DOHH2 (cell line): ENCODE data around the gene TPSAB1.

ENCODE experiments used
- H3F3A ChIP-seq: fragments of 200-600 bp; sonication (generic), shearing (Covaris generic); 2 replicates; pipeline ENCODE4 v1.6.0; 2016; ENCODE audit warnings: antibody characterized with exemption, mild to moderate bottlenecking; ENCODE audit not compliant: control insufficient read depth, insufficient read depth
- H3K27ac ChIP-seq: fragments of 200-600 bp; sonication (generic); 2 replicates; pipeline ENCODE4 v1.5.1; 2014; ENCODE audit warnings: low read depth, mild to moderate bottlenecking, low read length, moderate library complexity
- H3K27me3 ChIP-seq: fragments of 200-600 bp; sonication (generic); 2 replicates; pipeline ENCODE4 v1.6.1; 2014; ENCODE audit warnings: mild to moderate bottlenecking, low read length, mixed read lengths; ENCODE audit not compliant: control insufficient read depth
- H3K36me3 ChIP-seq: fragments of 200-600 bp; sonication (generic); 2 replicates; pipeline ENCODE4 v1.6.1; 2014; ENCODE audit warnings: mild to moderate bottlenecking, low read length, moderate library complexity, mixed read lengths; ENCODE audit not compliant: control insufficient read depth
- H3K4me1 ChIP-seq: fragments of 200-600 bp; sonication (generic); 2 replicates; pipeline ENCODE4 v1.6.1; 2014; ENCODE audit warnings: mild to moderate bottlenecking, low read length, mixed read lengths; ENCODE audit not compliant: control insufficient read depth
- H3K4me2 ChIP-seq: fragments of 200-600 bp; sonication (generic); 2 replicates; pipeline ENCODE4 v1.6.0; 2014; ENCODE audit warnings: mild to moderate bottlenecking, low read length, moderate library complexity
- H3K4me3 ChIP-seq: fragments of 200-600 bp; sonication (generic); 2 replicates; pipeline ENCODE4 v1.5.1; 2014; ENCODE audit warnings: mild to moderate bottlenecking, low read length, mixed read lengths
- H3K79me2 ChIP-seq: fragments of 200-600 bp; sonication (generic); 2 replicates; pipeline ENCODE4 v1.6.1; 2014; ENCODE audit warnings: mild to moderate bottlenecking, low read length, mixed read lengths; ENCODE audit not compliant: control insufficient read depth
- H3K9me2 ChIP-seq: fragments of 200-600 bp; sonication (generic); replicated peaks from 2 replicates; pipeline ENCODE4 v1.6.1; 2014; ENCODE audit warnings: mild to moderate bottlenecking, low read length, mixed read lengths; ENCODE audit not compliant: control insufficient read depth
- H3K9me3 ChIP-seq: fragments of 200-600 bp; sonication (generic); 2 replicates; pipeline ENCODE4 v1.6.1; 2014; ENCODE audit warnings: antibody characterized with exemption, low read length, mixed read lengths; ENCODE audit not compliant: control insufficient read depth, insufficient read depth
- H4K20me1 ChIP-seq: fragments of 200-600 bp; sonication (generic); 2 replicates; pipeline ENCODE4 v1.6.0; 2014; ENCODE audit warnings: low read depth, mild to moderate bottlenecking, antibody characterized with exemption, low read length, moderate library complexity; ENCODE audit not compliant: control insufficient read depth, insufficient read depth
- CTCF ChIP-seq: fragments of 200-600 bp; sonication (generic); IDR thresholded peaks from one replicate; pipeline ENCODE4 v1.5.1; 2014; ENCODE audit warnings: antibody characterized with exemption, mild to moderate bottlenecking, low read depth, low read length; ENCODE audit not compliant: poor library complexity, severe bottlenecking
- EZH2phosphoT487 ChIP-seq: fragments of 200-600 bp; sonication (generic); IDR thresholded peaks from 2 replicates; pipeline ENCODE4 v1.6.1; 2017; ENCODE audit warnings: borderline replicate concordance, mild to moderate bottlenecking, antibody characterized with exemption, low read length, moderate library complexity, mixed read lengths

Gene TPSAB1

GRCh38 chr16:1193825-1194581 is 46.5 kb upstream of the TPSAB1 start:
- Histone ChIP-seq H3K9me3 (no peaks in the 10 kb centered on the region), H3K27ac (no peak overlapping the region), H3K9me2 (no peaks in the 10 kb centered on the region), H3F3A (no peaks in the 10 kb centered on the region), H3K27me3 (no peaks in the 10 kb centered on the region), H3K4me1 (no peaks in the 10 kb centered on the region), H3K79me2 (no peaks in the 10 kb centered on the region), H4K20me1 (no peaks in the 10 kb centered on the region), H3K36me3 (no peaks in the 10 kb centered on the region), H3K4me2 (no peak overlapping the region), H3K4me3 (no peak overlapping the region)
- no peak for TF ChIP-seq CTCF
- TF ChIP-seq EZH2phosphoT487, result no peak

DNA sequence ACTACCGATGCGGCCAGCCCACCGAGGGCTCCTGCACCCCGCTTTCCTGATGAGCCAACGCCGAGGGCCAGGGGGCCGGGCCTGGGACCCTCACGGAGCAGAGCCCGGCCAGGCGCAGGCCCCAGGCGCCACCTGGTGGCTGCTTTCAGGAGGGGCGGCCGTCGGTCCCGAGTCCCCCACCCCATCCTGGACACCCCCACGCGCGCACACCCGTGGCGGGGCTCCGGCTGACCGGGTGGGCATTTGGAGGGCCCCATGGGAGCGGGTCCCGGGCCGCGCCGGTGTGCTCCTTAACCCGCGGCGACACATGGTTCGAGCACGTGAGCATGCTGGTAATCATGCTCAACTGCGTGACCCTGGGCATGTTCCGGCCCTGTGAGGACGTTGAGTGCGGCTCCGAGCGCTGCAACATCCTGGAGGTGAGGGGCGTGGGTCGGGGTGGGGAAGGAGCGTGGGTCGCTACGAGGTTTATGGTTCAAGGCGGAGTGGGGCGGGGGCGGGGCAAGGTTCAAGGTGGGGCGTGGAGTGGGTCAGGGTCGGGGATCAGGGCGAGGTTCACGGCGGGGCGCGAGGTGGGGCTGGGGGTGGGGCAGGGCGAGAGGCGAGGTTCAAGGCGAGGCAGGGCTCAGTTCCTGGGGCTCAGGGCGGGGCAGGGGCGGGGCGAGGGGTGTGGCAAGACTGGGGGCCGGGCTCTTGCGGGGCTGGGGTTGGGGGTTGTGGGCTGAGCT is 45.7 kb upstream of the TPSAB1 start:
- Histone ChIP-seq H3K4me2 (no peak overlapping the region), H3K27ac (no peak overlapping the region), H4K20me1 (no peaks in the 10 kb centered on the region), H3F3A (no peaks in the 10 kb centered on the region), H3K36me3 (no peaks in the 10 kb centered on the region), H3K9me2 (no peaks in the 10 kb centered on the region), H3K4me3 (no peak overlapping the region), H3K4me1 (no peaks in the 10 kb centered on the region), H3K79me2 (no peaks in the 10 kb centered on the region), H3K9me3 (no peaks in the 10 kb centered on the region), H3K27me3 (no peaks in the 10 kb centered on the region)
- TF ChIP-seq EZH2phosphoT487 (no peak), CTCF (peak; percentile 87)

DNA sequence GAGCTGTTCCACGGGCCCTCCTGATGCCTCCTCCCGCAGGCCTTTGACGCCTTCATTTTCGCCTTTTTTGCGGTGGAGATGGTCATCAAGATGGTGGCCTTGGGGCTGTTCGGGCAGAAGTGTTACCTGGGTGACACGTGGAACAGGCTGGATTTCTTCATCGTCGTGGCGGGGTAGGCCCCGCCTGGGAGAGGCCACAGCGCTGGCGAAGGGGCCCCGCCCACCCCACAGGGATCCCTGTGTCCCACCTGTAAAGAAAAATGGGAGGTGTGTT is 45.2 kb upstream of the TPSAB1 start:
- Histone ChIP-seq H3K79me2 (no peaks in the 10 kb centered on the region), H3K36me3 (no peaks in the 10 kb centered on the region), H3K27me3 (no peaks in the 10 kb centered on the region), H3K9me2 (no peaks in the 10 kb centered on the region), H3K4me3 (no peak overlapping the region), H3K4me1 (no peaks in the 10 kb centered on the region), H3K4me2 (no peak overlapping the region), H3K9me3 (no peaks in the 10 kb centered on the region), H4K20me1 (no peaks in the 10 kb centered on the region), H3K27ac (no peak overlapping the region), H3F3A (no peaks in the 10 kb centered on the region)
- no peak for TF ChIP-seq EZH2phosphoT487
- no peak for TF ChIP-seq CTCF
